HUES6 (cell line): ENCODE data around the gene PPP1R37.

Source experiments
- H3K27ac ChIP-seq: 2 replicates; pipeline ENCODE4 v1.7.0; 2013; ENCODE audit warnings: low read depth, mild to moderate bottlenecking, low read length, inconsistent platforms
- H3K27me3 ChIP-seq: 2 replicates; pipeline ENCODE4 v1.6.1; 2013; ENCODE audit warnings: low read length; ENCODE audit not compliant: control insufficient read depth, insufficient read depth
- H3K36me3 ChIP-seq: 2 replicates; pipeline ENCODE4 v1.6.1; 2013; ENCODE audit warnings: low read length; ENCODE audit not compliant: control insufficient read depth, insufficient read depth
- H3K4me1 ChIP-seq: 2 replicates; pipeline ENCODE4 v1.6.1; 2013; ENCODE audit warnings: low read length; ENCODE audit not compliant: control insufficient read depth, insufficient read depth
- H3K4me3 ChIP-seq: 2 replicates; pipeline ENCODE4 v1.5.1; 2013; ENCODE audit warnings: low read depth, low read length
- H3K9ac ChIP-seq: one replicate; pipeline ENCODE4 v1.6.1; 2013; ENCODE audit warnings: mild to moderate bottlenecking, low read length
- H3K9me3 ChIP-seq: 2 replicates; pipeline ENCODE4 v1.6.1; 2013; ENCODE audit warnings: low read depth, low read length; ENCODE audit not compliant: control insufficient read depth, insufficient read depth

PPP1R37 gene

GRCh38 chr19:45195764-45196163 lies 102.8 kb downstream of the PPP1R37 start:
- Histone ChIP-seq H3K4me3 (no peak overlapping the region), H3K27me3 (no peaks in the 10 kb centered on the region), H3K36me3 (no peaks in the 10 kb centered on the region), H3K9me3 (no peaks in the 10 kb centered on the region), H3K9ac (no peak overlapping the region), H3K4me1 (no peaks in the 10 kb centered on the region), H3K27ac (no peak overlapping the region)
